NB4 (cell line): ENCODE data around the gene PCSK5.

Experiments
- DNase-seq: peaks from one replicate; pipeline ENCODE4 v3.0.0; 2010; ENCODE audit warnings: low read depth
- H3K4me3 ChIP-seq: one replicate; pipeline ENCODE4 v1.5.1; 2011; ENCODE audit warnings: mild to moderate bottlenecking, low read depth, low read length, moderate library complexity
- MAX ChIP-seq: IDR thresholded peaks from 2 replicates; pipeline ENCODE4 v1.6.1; 2011; ENCODE audit warnings: low read depth, low read length
- MYC ChIP-seq: IDR thresholded peaks from 2 replicates; pipeline ENCODE4 v1.6.1; 2011; ENCODE audit warnings: low read depth, low read length
- POLR2A ChIP-seq: IDR thresholded peaks from 2 replicates; pipeline ENCODE4 v1.6.1; 2011; ENCODE audit warnings: mild to moderate bottlenecking; ENCODE audit not compliant: insufficient read length; ENCODE audit errors: extremely low read depth
- TF ChIP-seq, protein P1 (sequence below): IDR thresholded peaks from one replicate; pipeline ENCODE4 v1.5.1; 2012; ENCODE audit warnings: low read depth, low read length

The PCSK5 gene

GRCh38 chr9:76095585-76095984, 205.1 kb downstream of the PCSK5 start:
- no peak for DNase-seq
- no peak for TF ChIP-seq MYC
- no peak for TF ChIP-seq MAX
- TF ChIP-seq, protein P1, sequence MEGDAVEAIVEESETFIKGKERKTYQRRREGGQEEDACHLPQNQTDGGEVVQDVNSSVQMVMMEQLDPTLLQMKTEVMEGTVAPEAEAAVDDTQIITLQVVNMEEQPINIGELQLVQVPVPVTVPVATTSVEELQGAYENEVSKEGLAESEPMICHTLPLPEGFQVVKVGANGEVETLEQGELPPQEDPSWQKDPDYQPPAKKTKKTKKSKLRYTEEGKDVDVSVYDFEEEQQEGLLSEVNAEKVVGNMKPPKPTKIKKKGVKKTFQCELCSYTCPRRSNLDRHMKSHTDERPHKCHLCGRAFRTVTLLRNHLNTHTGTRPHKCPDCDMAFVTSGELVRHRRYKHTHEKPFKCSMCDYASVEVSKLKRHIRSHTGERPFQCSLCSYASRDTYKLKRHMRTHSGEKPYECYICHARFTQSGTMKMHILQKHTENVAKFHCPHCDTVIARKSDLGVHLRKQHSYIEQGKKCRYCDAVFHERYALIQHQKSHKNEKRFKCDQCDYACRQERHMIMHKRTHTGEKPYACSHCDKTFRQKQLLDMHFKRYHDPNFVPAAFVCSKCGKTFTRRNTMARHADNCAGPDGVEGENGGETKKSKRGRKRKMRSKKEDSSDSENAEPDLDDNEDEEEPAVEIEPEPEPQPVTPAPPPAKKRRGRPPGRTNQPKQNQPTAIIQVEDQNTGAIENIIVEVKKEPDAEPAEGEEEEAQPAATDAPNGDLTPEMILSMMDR = no peak
- no peak for TF ChIP-seq POLR2A
- no peak overlapping the region for H3K4me3 ChIP-seq

DNA sequence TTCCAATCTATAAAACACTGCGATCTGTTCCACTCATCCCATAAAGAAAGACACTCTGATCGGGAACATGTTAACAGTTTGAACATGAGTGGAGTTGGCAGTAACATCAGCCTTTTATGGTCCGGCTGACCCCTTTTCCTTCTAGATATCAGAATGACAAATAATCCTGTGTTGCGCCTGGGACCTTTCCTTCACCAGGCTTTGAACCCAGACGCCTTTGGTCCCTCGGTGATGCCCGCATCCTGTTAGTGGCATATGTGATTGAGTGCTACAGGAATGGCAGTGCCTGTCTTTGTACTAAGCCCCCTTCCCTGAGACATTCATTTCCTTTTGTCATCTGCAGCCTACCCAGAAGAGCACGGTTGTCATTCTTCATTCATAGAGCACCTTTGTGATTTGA, 209.0 kb downstream of the PCSK5 start:
- no peak for DNase-seq
- no peak overlapping the region for H3K4me3 ChIP-seq
- TF ChIP-seq, protein P1 = no peak
- TF ChIP-seq POLR2A = no peak
- TF ChIP-seq MAX = no peak
- no peak for TF ChIP-seq MYC

DNA sequence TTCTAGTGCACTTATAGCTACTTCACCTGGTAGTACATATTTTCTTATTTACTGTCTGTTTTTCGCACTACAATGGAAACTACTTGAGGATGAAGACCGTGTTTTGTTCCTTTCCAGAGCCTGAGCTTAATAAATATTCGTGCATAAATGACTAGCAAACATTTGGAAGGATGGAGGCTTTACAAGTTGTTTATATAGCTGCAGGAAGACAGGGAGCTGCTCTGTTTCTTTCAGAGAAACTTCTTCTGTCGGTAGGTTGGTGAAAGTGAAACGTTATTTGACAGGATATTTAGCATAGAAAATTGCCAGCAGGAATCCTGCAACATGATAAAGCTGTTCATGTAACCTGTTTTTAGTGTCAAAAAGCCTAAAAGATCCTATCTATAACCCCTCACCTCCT, 210.6 kb downstream of the PCSK5 start:
- TF ChIP-seq, protein P1 = no peak
- no peak for TF ChIP-seq MYC
- no peak for TF ChIP-seq MAX
- no peak for TF ChIP-seq POLR2A
- no peak overlapping the region for H3K4me3 ChIP-seq
- DNase-seq = no peak

GRCh38 chr9:76101491-76101890, 211.0 kb downstream of the PCSK5 start:
- no peak for DNase-seq
- TF ChIP-seq MAX (no peak), MYC (no peak), POLR2A (no peak)
- TF ChIP-seq, protein P1 = no peak
- no peak overlapping the region for H3K4me3 ChIP-seq

GRCh38 chr9:76101947-76102346, 211.5 kb downstream of the PCSK5 start:
- TF ChIP-seq MYC (no peak), MAX (no peak), POLR2A (no peak)
- TF ChIP-seq, protein P1 = no peak
- no peak for DNase-seq
- no peak overlapping the region for H3K4me3 ChIP-seq

DNA sequence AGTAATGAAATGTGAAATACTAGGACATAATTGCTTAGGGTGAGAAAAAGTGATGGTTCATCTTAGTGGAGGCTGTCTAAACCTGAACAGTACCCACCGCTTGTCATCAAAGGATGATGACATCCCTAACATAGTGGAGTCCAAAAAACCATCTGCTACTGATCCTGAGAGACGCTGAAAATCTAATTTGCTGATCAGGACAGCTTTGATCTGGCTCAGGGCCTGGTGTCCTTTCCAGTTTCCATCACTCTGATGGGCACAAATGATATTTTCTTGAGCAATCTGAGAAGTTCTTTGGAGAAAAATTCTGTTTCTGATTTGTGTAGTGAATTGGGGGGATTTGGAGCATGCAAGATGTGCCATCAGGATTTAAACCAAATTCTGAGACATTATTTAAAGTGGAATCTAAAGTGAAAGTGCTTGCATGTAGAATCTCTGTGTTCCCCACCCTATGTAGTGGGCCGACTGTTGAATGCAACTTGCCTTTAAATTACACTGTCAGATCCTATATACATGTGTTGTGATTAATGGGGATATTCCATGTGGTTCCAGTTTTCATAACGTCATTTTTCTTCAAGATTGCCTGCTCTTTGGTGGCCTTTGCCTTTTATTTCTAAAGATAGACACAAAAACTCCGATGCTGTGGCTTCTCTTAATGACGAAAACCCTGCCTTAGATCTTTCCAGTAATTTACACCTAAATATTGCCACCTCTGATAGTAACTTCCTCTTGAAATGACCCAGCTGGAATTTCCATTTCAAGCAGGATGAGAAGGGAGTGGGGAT, 213.2 kb downstream of the PCSK5 start:
- no peak for TF ChIP-seq MYC
- no peak for TF ChIP-seq POLR2A
- TF ChIP-seq, protein P1 = no peak
- H3K4me3 ChIP-seq = no peak overlapping the region
- DNase-seq = no peak
